Liver (tissue), 9 donors: ENCODE data around the gene GRIA1. TPM values are rescaled to one million over a fixed set of nuclear protein-coding genes. Genes with fewer than 3 reads are reported as not detected.

ENCODE experiments used
- DNase-seq: peaks from one replicate; pipeline ENCODE4 v3.0.0-alpha.2; 2017; ENCODE audit warnings: low spot score
- H3K27ac ChIP-seq, 2 donors: one replicate each; pipeline ENCODE4 v1.7.0; 2013; ENCODE audit warnings: inconsistent platforms in 2 of 2, low read length in 2 of 2, control low read depth in 1 of 2, low read depth in 1 of 2, mild to moderate bottlenecking in 1 of 2
- H3K27me3 ChIP-seq, 4 donors: one replicate each; pipeline versions ENCODE4 v1.6.1 to v1.7.0; 2013; ENCODE audit warnings: low read length in 3 of 4, inconsistent platforms in 1 of 4, mild to moderate bottlenecking in 1 of 4, moderate library complexity in 1 of 4; ENCODE audit not compliant: control insufficient read depth in 4 of 4, insufficient read depth in 4 of 4
- H3K36me3 ChIP-seq, 4 donors: one replicate each; pipeline versions ENCODE4 v1.6.1 to v1.7.0; 2013; ENCODE audit warnings: low read length in 3 of 4, mild to moderate bottlenecking in 3 of 4, low read depth in 1 of 4, moderate library complexity in 1 of 4; ENCODE audit not compliant: control insufficient read depth in 4 of 4, insufficient read depth in 3 of 4
- H3K4me1 ChIP-seq, 4 donors: one replicate each; pipeline versions ENCODE4 v1.6.1 to v1.7.0; 2013; ENCODE audit warnings: low read length in 3 of 4, mild to moderate bottlenecking in 3 of 4, moderate library complexity in 1 of 4; ENCODE audit not compliant: control insufficient read depth in 4 of 4, insufficient read depth in 4 of 4
- H3K4me3 ChIP-seq, 3 donors: one replicate each; pipeline versions ENCODE4 v1.6.1 to v1.7.0; 2013; ENCODE audit warnings: low read length in 3 of 3, control low read depth in 1 of 3, low read depth in 1 of 3, mild to moderate bottlenecking in 1 of 3
- H3K9ac ChIP-seq, 2 donors: one replicate each; pipeline ENCODE4 v1.7.0; 2013; ENCODE audit warnings: low read length in 2 of 2, mild to moderate bottlenecking in 2 of 2, moderate library complexity in 2 of 2, control low read depth in 1 of 2, low read depth in 1 of 2
- H3K9me3 ChIP-seq, 4 donors: one replicate each; pipeline versions ENCODE4 v1.6.1 to v1.7.0; 2013; ENCODE audit warnings: low read length in 3 of 4; ENCODE audit not compliant: control insufficient read depth in 4 of 4
- ATF3 ChIP-seq: IDR thresholded peaks from 2 replicates; pipeline ENCODE4 v1.6.1; 2016; ENCODE audit warnings: antibody characterized with exemption
- CTCF ChIP-seq: fragments of 150-350 bp; IDR thresholded peaks from 2 replicates; pipeline ENCODE4 v1.5.1; 2017; ENCODE audit warnings: improper control_type of control experiment, low read depth, low read length; ENCODE audit not compliant: missing input control
- FOXA1 ChIP-seq: IDR thresholded peaks from 2 replicates; pipeline ENCODE4 v1.6.1; 2016; ENCODE audit warnings: antibody characterized with exemption
- FOXA2 ChIP-seq: IDR thresholded peaks from 2 replicates; pipeline ENCODE4 v1.6.1; 2016; ENCODE audit warnings: antibody characterized with exemption
- GABPA ChIP-seq, 2 donors: IDR thresholded peaks in 1 of 2; conservative IDR thresholded peaks in 1 of 2; 2 replicates each; pipeline ENCODE4 v1.6.1; 2016; ENCODE audit warnings: antibody characterized with exemption in 2 of 2, mild to moderate bottlenecking in 1 of 2, moderate library complexity in 1 of 2
- HNF4A ChIP-seq, 2 donors: conservative IDR thresholded peaks; 2 replicates each; pipeline ENCODE4 v1.6.1; 2016; ENCODE audit warnings: antibody characterized with exemption in 2 of 2, mild to moderate bottlenecking in 2 of 2
- HNF4G ChIP-seq: IDR thresholded peaks from 2 replicates; pipeline ENCODE4 v1.6.1; 2016; ENCODE audit warnings: antibody characterized with exemption
- JUND ChIP-seq, 2 donors: IDR thresholded peaks; 2 replicates each; pipeline ENCODE4 v1.6.1; 2016; ENCODE audit warnings: antibody characterized with exemption in 2 of 2
- MAX ChIP-seq: IDR thresholded peaks from 2 replicates; pipeline ENCODE4 v1.6.1; 2016; ENCODE audit warnings: antibody characterized with exemption
- RAD21 ChIP-seq, 2 donors: IDR thresholded peaks; 2 replicates each; pipeline ENCODE4 v1.6.1; 2016; ENCODE audit warnings: antibody characterized with exemption in 2 of 2, mild to moderate bottlenecking in 2 of 2
- RXRA ChIP-seq, 2 donors: IDR thresholded peaks; 2 replicates each; pipeline ENCODE4 v1.6.1; 2017 to 2018; ENCODE audit warnings: antibody characterized with exemption in 2 of 2, mild to moderate bottlenecking in 1 of 2
- SP1 ChIP-seq: IDR thresholded peaks from 2 replicates; pipeline ENCODE4 v1.6.1; 2018; ENCODE audit warnings: antibody characterized with exemption, mild to moderate bottlenecking
- TAF1 ChIP-seq: conservative IDR thresholded peaks from 2 replicates; pipeline ENCODE4 v1.6.1; 2016; ENCODE audit warnings: antibody characterized with exemption, mild to moderate bottlenecking
- YY1 ChIP-seq: IDR thresholded peaks from 2 replicates; pipeline ENCODE4 v1.6.1; 2016; ENCODE audit warnings: antibody characterized with exemption, mild to moderate bottlenecking
- WGBS: extraction: QIAGEN DNeasy Blood & Tissue Kit; methylation state at CpG from one replicate; pipeline ENCODE4 v1.1.7; 2013; 5-methylcytosine and 5-hydroxymethylcytosine counted together
- polyA plus RNA-seq, 2 donors: library from polyadenylated mRNA; stranded (reverse) in 1 of 2; unstranded in 1 of 2; fragments of 200-250 nt in 1 of 2; fragments of >200 nt in 1 of 2; fragmentation: Nextera tagmentation in 1 of 2; extraction: Ambion mirVana in 1 of 2; gene quantifications; one replicate each; pipeline versions ENCODE4 v1.2.1 to v1.2.3, GENCODE V29; 2013 to 2015
- total RNA-seq, 2 donors: library from RNA; depleted of rRNA; stranded (reverse); fragments of >200 nt; gene quantifications; one replicate each; pipeline ENCODE4 v1.2.3, GENCODE V29; 2014
- TF ChIP-seq, protein P1 (sequence below): IDR thresholded peaks from 2 replicates; pipeline ENCODE4 v1.6.1; 2016; ENCODE audit warnings: antibody characterized with exemption
- TF ChIP-seq, protein P2 (sequence below): IDR thresholded peaks from 2 replicates; pipeline ENCODE4 v1.6.1; 2016; ENCODE audit warnings: antibody characterized with exemption, mild to moderate bottlenecking
- donor health status: healthy.
- donor health status: healthy.
- donor health status: healthy.
- donor health status: healthy.
- donor health status: healthy.

Gene GRIA1
- total and polyA plus RNA-seq, 4 donors: 0.08 TPM; not detected in 3

GRCh38 chr5:153584960-153585359 lies 94.5 kb downstream of the GRIA1 start:
- Histone ChIP-seq H3K9me3 (no peaks in the 10 kb centered on the region), H3K27me3 (peaks cover 0 to 2% (median 0%) of the 10 kb centered on the region in 4 donors), H3K9ac (no peak overlapping the region), H3K4me3 (no peak overlapping the region), H3K36me3 (no peaks in the 10 kb centered on the region), H3K27ac (no peak overlapping the region), H3K4me1 (no peaks in the 10 kb centered on the region)
- TF ChIP-seq CTCF: no peak
- no peak for TF ChIP-seq JUND (IDR thresholded peaks at IDR 0.05)
- TF ChIP-seq RXRA (IDR thresholded peaks at IDR 0.05): no peak
- no peak for TF ChIP-seq MAX
- TF ChIP-seq, protein P1, sequence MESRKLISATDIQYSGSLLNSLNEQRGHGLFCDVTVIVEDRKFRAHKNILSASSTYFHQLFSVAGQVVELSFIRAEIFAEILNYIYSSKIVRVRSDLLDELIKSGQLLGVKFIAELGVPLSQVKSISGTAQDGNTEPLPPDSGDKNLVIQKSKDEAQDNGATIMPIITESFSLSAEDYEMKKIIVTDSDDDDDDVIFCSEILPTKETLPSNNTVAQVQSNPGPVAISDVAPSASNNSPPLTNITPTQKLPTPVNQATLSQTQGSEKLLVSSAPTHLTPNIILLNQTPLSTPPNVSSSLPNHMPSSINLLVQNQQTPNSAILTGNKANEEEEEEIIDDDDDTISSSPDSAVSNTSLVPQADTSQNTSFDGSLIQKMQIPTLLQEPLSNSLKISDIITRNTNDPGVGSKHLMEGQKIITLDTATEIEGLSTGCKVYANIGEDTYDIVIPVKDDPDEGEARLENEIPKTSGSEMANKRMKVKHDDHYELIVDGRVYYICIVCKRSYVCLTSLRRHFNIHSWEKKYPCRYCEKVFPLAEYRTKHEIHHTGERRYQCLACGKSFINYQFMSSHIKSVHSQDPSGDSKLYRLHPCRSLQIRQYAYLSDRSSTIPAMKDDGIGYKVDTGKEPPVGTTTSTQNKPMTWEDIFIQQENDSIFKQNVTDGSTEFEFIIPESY: no peak
- TF ChIP-seq ATF3: no peak
- TF ChIP-seq RAD21 (IDR thresholded peaks at IDR 0.05): no peak
- TF ChIP-seq FOXA1: no peak
- TF ChIP-seq HNF4A (conservative IDR thresholded peaks at IDR 0.05): no peak
- TF ChIP-seq FOXA2: no peak
- TF ChIP-seq, protein P2, sequence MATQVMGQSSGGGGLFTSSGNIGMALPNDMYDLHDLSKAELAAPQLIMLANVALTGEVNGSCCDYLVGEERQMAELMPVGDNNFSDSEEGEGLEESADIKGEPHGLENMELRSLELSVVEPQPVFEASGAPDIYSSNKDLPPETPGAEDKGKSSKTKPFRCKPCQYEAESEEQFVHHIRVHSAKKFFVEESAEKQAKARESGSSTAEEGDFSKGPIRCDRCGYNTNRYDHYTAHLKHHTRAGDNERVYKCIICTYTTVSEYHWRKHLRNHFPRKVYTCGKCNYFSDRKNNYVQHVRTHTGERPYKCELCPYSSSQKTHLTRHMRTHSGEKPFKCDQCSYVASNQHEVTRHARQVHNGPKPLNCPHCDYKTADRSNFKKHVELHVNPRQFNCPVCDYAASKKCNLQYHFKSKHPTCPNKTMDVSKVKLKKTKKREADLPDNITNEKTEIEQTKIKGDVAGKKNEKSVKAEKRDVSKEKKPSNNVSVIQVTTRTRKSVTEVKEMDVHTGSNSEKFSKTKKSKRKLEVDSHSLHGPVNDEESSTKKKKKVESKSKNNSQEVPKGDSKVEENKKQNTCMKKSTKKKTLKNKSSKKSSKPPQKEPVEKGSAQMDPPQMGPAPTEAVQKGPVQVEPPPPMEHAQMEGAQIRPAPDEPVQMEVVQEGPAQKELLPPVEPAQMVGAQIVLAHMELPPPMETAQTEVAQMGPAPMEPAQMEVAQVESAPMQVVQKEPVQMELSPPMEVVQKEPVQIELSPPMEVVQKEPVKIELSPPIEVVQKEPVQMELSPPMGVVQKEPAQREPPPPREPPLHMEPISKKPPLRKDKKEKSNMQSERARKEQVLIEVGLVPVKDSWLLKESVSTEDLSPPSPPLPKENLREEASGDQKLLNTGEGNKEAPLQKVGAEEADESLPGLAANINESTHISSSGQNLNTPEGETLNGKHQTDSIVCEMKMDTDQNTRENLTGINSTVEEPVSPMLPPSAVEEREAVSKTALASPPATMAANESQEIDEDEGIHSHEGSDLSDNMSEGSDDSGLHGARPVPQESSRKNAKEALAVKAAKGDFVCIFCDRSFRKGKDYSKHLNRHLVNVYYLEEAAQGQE: no peak
- no peak for TF ChIP-seq SP1
- no peak for TF ChIP-seq TAF1
- no peak for TF ChIP-seq HNF4G
- TF ChIP-seq GABPA (IDR thresholded peaks at IDR 0.05 in 1 of 2, conservative IDR thresholded peaks at IDR 0.05 in 1 of 2): no peak
- TF ChIP-seq YY1: no peak
- DNase-seq: no peak
- 69% methylated on average over 3 of the region's 3 CpGs for WGBS
